GM21526 (cell line): ENCODE data around the gene UVRAG.

ENCODE experiments used
- ATAC-seq: cut with Tn5 transposase; IDR thresholded peaks from one replicate; pipeline ENCODE4 v1.9.1; 2021; ENCODE audit warnings: moderate library complexity; ENCODE audit not compliant: unreplicated experiment, low FRiP score

Gene UVRAG

DNA sequence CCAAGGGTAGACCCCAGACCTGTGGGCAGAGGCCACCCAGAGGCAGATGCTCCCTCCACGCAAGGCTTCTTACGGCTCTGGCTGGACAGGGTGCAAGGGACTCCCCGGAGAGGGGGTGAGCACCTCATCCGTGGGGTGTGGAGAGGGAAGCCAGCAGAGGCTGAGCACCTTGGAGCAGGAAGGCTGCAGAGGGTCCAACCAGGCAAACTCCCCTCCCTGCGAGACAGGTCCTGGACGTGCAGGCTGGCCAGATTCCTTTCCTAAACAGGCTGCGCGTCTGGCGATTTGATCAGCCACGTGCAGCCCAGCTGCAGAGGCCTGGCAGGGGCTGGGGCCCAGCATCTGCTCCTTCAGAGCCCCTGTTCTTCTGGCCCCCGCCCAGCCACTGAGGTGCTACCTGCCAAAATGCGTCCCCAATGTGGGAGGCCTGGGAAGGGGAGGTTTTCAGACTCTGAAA lies 342.0 kb downstream of the UVRAG start:
- no peak for ATAC-seq

DNA sequence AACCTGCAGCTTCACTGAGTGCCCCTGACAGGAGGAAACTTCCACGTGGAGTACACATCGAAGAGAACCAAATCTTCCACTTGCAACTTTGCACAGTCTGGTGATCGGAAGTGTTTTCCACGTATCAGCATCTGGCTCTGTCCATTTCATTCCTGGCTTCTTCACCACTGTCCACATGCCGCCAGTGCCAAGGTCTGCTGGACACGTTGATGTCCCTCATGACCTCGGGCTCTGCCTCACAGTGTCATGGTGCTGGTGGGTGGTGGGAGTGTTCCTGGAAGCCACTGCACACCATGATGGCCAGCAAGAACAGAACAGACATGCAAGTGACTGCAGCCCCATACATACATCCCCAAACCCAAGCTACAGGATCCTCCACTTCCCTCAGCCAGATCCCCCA lies 342.9 kb downstream of the UVRAG start:
- ATAC-seq = no peak

GRCh38 chr11:76158394-76159302 lies 343.6 kb downstream of the UVRAG start:
- no peak for ATAC-seq

GRCh38 chr11:76159303-76159937 lies 344.4 kb downstream of the UVRAG start:
- no peak for ATAC-seq

- no peak for ATAC-seq
Measured at GRCh38 chr11:76159983-76160661, 345.1 kb downstream of the UVRAG start.

DNA sequence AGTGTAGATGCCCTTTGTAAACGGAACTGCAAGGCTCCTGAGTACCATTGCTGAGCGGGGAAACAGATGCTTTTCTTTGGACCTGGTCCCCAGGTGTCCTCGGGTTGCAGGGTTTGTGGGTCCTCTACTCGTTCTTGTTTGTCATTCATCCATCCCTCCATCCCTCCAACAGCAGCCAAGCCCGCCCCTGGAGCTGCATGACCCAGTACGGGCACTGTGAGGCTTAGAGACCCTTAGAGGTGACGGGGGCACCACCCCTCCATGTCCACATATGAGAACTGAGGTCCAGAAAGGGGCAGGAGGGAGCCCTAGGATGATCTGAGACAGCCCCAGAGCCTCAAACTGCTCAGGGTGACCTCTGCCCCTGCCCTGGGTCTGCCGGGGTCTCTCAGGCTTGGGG lies 345.8 kb downstream of the UVRAG start:
- ATAC-seq = no peak

- ATAC-seq = no peak
Measured at GRCh38 chr11:76161261-76161961, 346.4 kb downstream of the UVRAG start.

GRCh38 chr11:76162336-76163288 lies 347.6 kb downstream of the UVRAG start:
- ATAC-seq = no peak

DNA sequence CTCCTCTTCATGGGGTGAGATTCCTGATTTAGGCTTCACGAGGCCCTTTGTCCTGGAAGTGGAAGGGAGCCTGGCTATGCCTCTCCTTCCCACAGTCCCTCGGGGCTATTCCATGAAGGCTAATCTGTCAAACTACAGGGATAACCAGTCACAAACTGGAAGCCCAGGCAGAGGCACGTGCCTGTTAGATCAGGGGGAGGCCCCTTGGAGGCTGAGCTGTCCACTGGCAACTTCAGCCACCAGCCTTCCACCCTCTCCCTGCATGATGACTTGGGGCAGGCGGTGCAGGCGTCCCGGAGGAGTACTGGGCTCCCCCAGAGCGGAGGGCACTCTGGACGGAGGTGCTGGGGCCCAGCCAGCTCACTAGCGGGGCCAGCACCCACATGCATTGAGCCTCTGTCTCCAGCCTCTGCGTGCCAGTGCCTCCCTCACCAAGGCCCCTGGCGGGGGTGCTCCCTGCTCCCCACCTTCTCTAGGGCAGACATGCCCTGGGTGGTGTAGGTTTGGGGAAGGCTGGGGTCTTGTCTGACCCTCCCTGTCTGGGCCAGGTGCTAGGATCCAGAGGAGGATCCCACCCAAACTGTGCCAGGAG lies 348.4 kb downstream of the UVRAG start:
- no peak for ATAC-seq

DNA sequence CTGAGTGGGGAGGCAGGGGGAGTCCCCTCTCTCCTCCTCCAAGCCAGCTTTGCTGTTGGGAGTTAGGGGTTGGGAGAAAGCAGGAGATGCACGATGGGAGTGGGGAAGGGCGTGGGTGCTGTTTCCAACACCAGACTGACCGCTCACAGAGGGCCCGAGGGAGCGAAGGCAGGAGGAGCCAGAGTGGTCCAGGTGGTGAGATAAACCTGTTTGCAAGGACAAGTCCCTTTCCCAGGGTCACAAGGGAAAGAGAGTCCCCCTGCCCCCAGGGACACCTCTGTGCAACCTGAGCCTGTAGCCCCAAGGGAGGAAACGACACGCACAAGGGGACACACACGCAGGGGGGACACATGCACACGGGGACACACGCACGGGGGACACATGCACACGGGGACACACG lies 349.1 kb downstream of the UVRAG start:
- ATAC-seq = no peak

DNA sequence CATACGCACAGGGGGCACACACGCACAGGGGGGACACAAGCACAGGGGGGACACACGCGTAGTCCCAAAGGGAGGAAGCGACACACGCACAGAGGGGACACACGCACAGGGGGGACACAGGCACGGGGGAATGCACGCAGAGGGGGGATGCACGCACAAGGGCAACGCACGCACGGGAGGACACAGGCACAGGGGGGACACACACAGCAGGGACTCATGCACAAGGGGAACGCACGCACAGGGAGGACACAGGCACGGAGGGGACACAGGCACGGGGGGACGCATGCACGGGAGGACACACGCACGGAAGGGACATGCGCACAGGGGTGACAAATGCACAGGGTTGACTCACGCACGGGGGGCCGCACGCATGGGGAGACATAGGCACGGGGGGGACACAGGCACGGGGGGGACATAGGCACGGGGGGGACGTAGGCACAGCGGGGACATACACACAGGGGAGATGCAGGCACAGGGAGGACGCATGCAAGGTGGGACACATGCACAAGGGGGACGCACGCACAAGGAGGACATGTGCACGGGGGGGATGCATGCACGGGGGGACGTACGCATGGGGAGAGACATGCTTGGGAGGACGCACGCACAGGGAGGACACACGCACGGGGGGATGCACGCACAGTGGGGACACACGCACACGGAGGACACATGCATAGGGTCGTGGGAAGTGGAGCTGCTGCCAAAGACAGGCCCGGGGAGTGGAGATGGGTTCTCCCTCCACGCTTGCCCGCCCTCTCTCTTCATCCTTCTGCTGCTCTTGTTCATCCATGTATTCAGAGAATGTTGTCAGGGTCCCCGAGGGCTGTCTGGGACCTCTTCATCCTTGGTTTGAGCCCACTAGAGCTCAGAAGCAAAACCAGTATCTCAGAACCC lies 350.1 kb downstream of the UVRAG start:
- no peak for ATAC-seq

- ATAC-seq = no peak
Measured at GRCh38 chr11:76166314-76166713, 351.3 kb downstream of the UVRAG start.

- no peak for ATAC-seq
Measured at GRCh38 chr11:76167590-76167989, 352.6 kb downstream of the UVRAG start.

- ATAC-seq = no peak
Measured at GRCh38 chr11:76169473-76169896, 354.5 kb downstream of the UVRAG start.

DNA sequence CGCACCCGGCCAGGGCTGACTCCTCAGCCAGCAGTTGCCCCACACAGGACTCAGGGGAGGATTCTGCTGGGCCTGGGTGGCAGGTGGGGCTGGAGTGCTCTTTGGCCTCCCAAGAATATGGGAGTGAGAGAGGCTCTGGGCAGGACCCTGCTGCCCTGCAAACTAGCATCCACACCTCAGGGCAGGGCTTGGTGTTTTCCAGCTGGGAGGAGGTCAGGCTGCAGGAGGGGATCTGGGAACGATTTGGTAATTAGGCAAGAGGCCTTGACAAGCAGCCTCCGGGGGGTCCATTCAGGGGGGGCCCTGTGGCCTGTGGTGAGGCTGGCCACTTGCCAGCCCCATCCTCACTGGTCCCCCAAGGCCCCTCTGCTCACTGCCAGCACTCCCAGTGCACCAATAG lies 355.5 kb downstream of the UVRAG start:
- no peak for ATAC-seq

DNA sequence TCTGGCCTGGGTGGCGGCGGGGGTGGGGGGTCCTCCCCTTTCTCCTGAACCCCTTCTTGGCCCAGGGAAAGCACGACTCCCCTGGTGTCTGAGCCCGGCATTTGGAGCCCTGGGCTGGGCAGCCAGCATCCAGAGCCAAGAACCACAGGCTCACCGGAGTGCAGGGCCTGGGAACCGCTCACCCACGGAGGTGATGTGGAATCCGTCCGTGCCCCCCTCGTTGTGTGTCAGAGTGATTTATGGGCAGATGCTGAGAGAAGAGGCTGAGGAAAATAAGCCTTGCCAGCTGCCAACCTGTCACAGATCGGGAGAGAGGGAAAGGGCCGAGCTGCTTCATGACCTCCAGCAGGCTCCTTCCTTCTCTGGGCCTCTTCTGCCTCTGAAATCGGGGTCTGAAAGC lies 357.6 kb downstream of the UVRAG start:
- ATAC-seq = no peak

GRCh38 chr11:76173663-76174062 lies 358.7 kb downstream of the UVRAG start:
- ATAC-seq = no peak

DNA sequence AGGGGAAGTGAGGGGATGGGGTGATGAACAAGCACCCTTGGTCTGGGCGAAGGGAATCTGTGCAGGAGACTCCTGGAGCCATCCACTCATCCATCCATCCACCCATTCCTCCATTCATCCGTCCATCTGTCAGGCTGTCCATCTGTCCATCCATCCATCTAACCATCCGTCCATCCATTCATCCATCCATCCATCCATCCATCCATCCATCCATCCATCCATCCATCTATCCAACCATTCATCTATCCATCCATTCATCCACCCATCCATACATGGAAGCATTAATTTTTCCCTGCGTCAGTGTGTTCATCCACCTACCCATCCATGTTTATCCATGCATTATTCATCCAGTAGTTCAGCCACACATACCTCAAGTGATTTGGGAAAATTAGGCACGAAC lies 359.3 kb downstream of the UVRAG start:
- no peak for ATAC-seq
